ENCODE results near the gene TEX19.
"Not testable (repeated sequence)": the region's sequence is repeated elsewhere in the genome, so short reads cannot be mapped to it uniquely, and the experiment has no call there.

The TEX19 gene

GRCh38 chr17:82411396-82412053 lies 52.5 kb downstream of the TEX19 start:
- no peak for DNase-seq (ENCODE audit: low read depth in 2 of 2)

GRCh38 chr17:82412081-82412480 lies 53.0 kb downstream of the TEX19 start:
- DNase-seq (ENCODE audit: low read depth in 2 of 2): not testable (repeated sequence)

GRCh38 chr17:82412535-82413520 lies 53.8 kb downstream of the TEX19 start:
- no peak for DNase-seq (ENCODE audit: low read depth in 2 of 2)
